Stimulated activated CD8-positive, alpha-beta memory T cell treated with anti-CD3 and anti-CD28 coated beads, Interleukin-12 subunit alpha, Interleukin-12 subunit beta, amount 100 ng/mL, for 24 hours (primary cell): ENCODE results near the gene TMEM44.

Experiments used
- DNase-seq: peaks from one replicate; pipeline ENCODE4 v3.0.0-alpha.2; 2020; ENCODE audit errors: extremely low read depth

Gene TMEM44

GRCh38 chr3:194633349-194634004, at the start of gene TMEM44:
TMEM44 (minus strand) TSS chr3:194633419; CDS start chr3:194633215, 204 bp downstream.
- DNase-seq: peak; percentile 27

- DNase-seq: no peak
Observed at GRCh38 chr3:194682694-194683310, 49.6 kb upstream of the TMEM44 start.

- DNase-seq: no peak
Observed at GRCh38 chr3:194682189-194682693, 49.0 kb upstream of the TMEM44 start.

GRCh38 chr3:194680888-194681615, 47.8 kb upstream of the TMEM44 start:
- no peak for DNase-seq

- no peak for DNase-seq
Observed at GRCh38 chr3:194676471-194676870, 43.3 kb upstream of the TMEM44 start.

- no peak for DNase-seq
Observed at GRCh38 chr3:194675680-194676079, 42.5 kb upstream of the TMEM44 start.

GRCh38 chr3:194675081-194675640, 41.9 kb upstream of the TMEM44 start:
- no peak for DNase-seq

GRCh38 chr3:194673761-194674160, 40.5 kb upstream of the TMEM44 start:
- DNase-seq: no peak

- DNase-seq: no peak
Observed at GRCh38 chr3:194672876-194673275, 39.7 kb upstream of the TMEM44 start.

GRCh38 chr3:194671900-194672808, 38.9 kb upstream of the TMEM44 start, which contains the start of gene LSG1:
LSG1 (minus strand) TSS chr3:194672191; CDS start chr3:194672162, 29 bp downstream.
- peak; percentile 73 for DNase-seq

- DNase-seq: no peak
Observed at GRCh38 chr3:194671511-194671899, 38.3 kb upstream of the TMEM44 start.

GRCh38 chr3:194667363-194667762, 34.1 kb upstream of the TMEM44 start:
- DNase-seq: no peak

GRCh38 chr3:194664857-194665256, 31.6 kb upstream of the TMEM44 start:
- no peak for DNase-seq

GRCh38 chr3:194661946-194662345, 28.7 kb upstream of the TMEM44 start:
- DNase-seq: no peak

GRCh38 chr3:194661374-194661773, 28.2 kb upstream of the TMEM44 start:
- DNase-seq: no peak

GRCh38 chr3:194659778-194660177, 26.6 kb upstream of the TMEM44 start:
- no peak for DNase-seq

- no peak for DNase-seq
Observed at GRCh38 chr3:194658477-194659242, 25.4 kb upstream of the TMEM44 start.

GRCh38 chr3:194657439-194657838, 24.2 kb upstream of the TMEM44 start:
- no peak for DNase-seq

- DNase-seq: no peak
Observed at GRCh38 chr3:194654443-194654842, 21.2 kb upstream of the TMEM44 start.

- no peak for DNase-seq
Observed at GRCh38 chr3:194647747-194648146, 14.5 kb upstream of the TMEM44 start.
